RWPE1 (cell line): ENCODE measurements around the gene MKLN1.

Source experiments
- CTCF ChIA-PET: fragments of 350-600 bp; sonication (Branson Sonifier 250); formaldehyde crosslinking; extraction: SDS; loops from one replicate; lab custom pipeline; 2021; lab: Yijun Ruan, JAX
- POLR2A ChIA-PET: fragments of 400-600 bp; formaldehyde crosslinking; extraction: SDS; loops from one replicate; lab custom pipeline; 2020; ENCODE audit warnings: antibody characterized with exemption; ENCODE audit not compliant: low non-redundant PET; lab: Yijun Ruan, JAX
- DNase-seq: peaks from one replicate; pipeline ENCODE4 v3.0.0; 2012; ENCODE audit warnings: low spot score
- H3K27ac ChIP-seq: fragments of 450-650 bp; 2 replicates; pipeline ENCODE4 v1.5.1; 2017
- CTCF ChIP-seq: fragments of 450-650 bp; conservative IDR thresholded peaks from 2 replicates; pipeline ENCODE4 v1.5.1; 2017; ENCODE audit warnings: low read depth, mild to moderate bottlenecking

Gene MKLN1

GRCh38 chr7:131306777-131307176, 20.9 kb upstream of the MKLN1 start:
- CTCF ChIA-PET: no interaction called here
- POLR2A ChIA-PET: no interaction called here
- DNase-seq: no peak

GRCh38 chr7:131307627-131308026, 20.0 kb upstream of the MKLN1 start:
- no peak overlapping the region for H3K27ac ChIP-seq
- POLR2A ChIA-PET: no interaction called here
- no peak for TF ChIP-seq CTCF
- CTCF ChIA-PET: no interaction called here
- DNase-seq: no peak

More at GRCh38 chr7:131306777-131307176, 20.9 kb upstream of the MKLN1 start:
- no peak overlapping the region for H3K27ac ChIP-seq
- TF ChIP-seq CTCF: no peak

- ChIA-PET POLR2A (no interaction called here), CTCF (no interaction called here)
- no peak for TF ChIP-seq CTCF
- DNase-seq: no peak
- no peak overlapping the region for H3K27ac ChIP-seq
These were observed 14.8 kb upstream of the MKLN1 start for GRCh38 chr7:131312838-131313237.

- no peak for TF ChIP-seq CTCF
- no peak for DNase-seq
- H3K27ac ChIP-seq: no peak overlapping the region
- ChIA-PET POLR2A (no interaction called here), CTCF (interaction anchor here (0.6 kb wide), 1 partner anchor 281 kb away, joined by 5 read pairs; no protein-coding TSS in a partner anchor)
These were observed 7.1 kb upstream of the MKLN1 start for GRCh38 chr7:131320603-131321002.

GRCh38 chr7:131321656-131322055, 6.0 kb upstream of the MKLN1 start:
- H3K27ac ChIP-seq: no peak overlapping the region
- ChIA-PET POLR2A (no interaction called here), CTCF (no interaction called here)
- no peak for DNase-seq
- TF ChIP-seq CTCF: no peak

- POLR2A ChIA-PET: no interaction called here
These were observed 5.6 kb upstream of the MKLN1 start for GRCh38 chr7:131322061-131322460.

More at GRCh38 chr7:131322061-131322460, 5.6 kb upstream of the MKLN1 start:
- CTCF ChIA-PET: no interaction called here
- DNase-seq: no peak
- no peak for TF ChIP-seq CTCF
- no peak overlapping the region for H3K27ac ChIP-seq
